ENCODE measurements around the gene CACNB4. TPM values are rescaled to one million over a fixed set of nuclear protein-coding genes. Genes with fewer than 3 reads are reported as not detected.

CACNB4 gene
- total RNA-seq, 2 experiments from 2014 or later, result 0.34 to 0.41 TPM

GRCh38 chr2:152071092-152071491 is 27.8 kb downstream of the CACNB4 start:
- ChIA-PET CTCF (interaction anchor here (0.9 kb wide), 1 partner anchor 10 kb away, joined by 3 read pairs; no protein-coding TSS in a partner anchor), POLR2A (no interaction called here)
- ATAC-seq, result no peak
- intact Hi-C loops (cut with micrococcal nuclease), result no loop called here
- peaks cover 4% of the 10 kb centered on the region for H3K27me3 Mint-ChIP-seq
- H3K9me3 Mint-ChIP-seq, result no peaks in the 10 kb centered on the region
- DNase-seq, result no peak
- no peaks in the 10 kb centered on the region for H3K36me3 Mint-ChIP-seq (ENCODE audit: low read depth)
- H3K4me1 Mint-ChIP-seq (ENCODE audit: low read depth), result no peaks in the 10 kb centered on the region
- no peak overlapping the region for H3K4me3 Mint-ChIP-seq
- no peak for TF ChIP-seq CTCF (IDR thresholded peaks at IDR 0.05)
- H3K27ac Mint-ChIP-seq, result no peak overlapping the region

- intact Hi-C loops (cut with micrococcal nuclease), result no loop called here
- no peaks in the 10 kb centered on the region for H3K4me1 Mint-ChIP-seq (ENCODE audit: low read depth)
- H3K36me3 Mint-ChIP-seq (ENCODE audit: low read depth), result no peaks in the 10 kb centered on the region
- ChIA-PET POLR2A (no interaction called here), CTCF (no interaction called here)
- peaks cover 4% of the 10 kb centered on the region for H3K27me3 Mint-ChIP-seq
- DNase-seq (no peak), ATAC-seq (no peak)
- no peaks in the 10 kb centered on the region for H3K9me3 Mint-ChIP-seq
- no peak for TF ChIP-seq CTCF (IDR thresholded peaks at IDR 0.05)
- H3K27ac Mint-ChIP-seq, result no peak overlapping the region
- no peak overlapping the region for H3K4me3 Mint-ChIP-seq
These were observed 30.6 kb downstream of the CACNB4 start for GRCh38 chr2:152068226-152068625.

DNA sequence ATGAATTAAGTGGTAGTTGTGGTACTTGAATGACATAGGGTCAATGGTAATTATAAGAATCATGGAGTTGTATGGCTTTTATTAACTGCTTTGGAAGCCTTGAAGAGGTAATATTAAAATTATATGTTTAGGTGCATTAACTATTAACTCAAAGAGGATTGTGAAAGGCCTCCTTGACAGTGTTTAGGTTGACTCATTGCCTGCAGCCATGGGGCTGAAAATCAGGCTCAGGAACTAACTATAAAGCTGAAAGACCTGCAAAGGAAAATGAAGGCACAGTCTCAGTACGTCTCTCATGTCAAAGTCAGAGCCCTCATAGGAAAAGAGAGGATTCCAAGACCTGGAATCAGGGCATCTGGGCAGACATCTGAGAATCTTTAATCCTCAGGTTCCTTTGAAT is 31.0 kb downstream of the CACNB4 start:
- Mint-ChIP-seq H3K4me3 (no peak overlapping the region), H3K27me3 (peaks cover 4% of the 10 kb centered on the region), H3K9me3 (no peaks in the 10 kb centered on the region), H3K27ac (no peak overlapping the region), H3K36me3 (ENCODE audit: low read depth) (no peaks in the 10 kb centered on the region), H3K4me1 (ENCODE audit: low read depth) (no peaks in the 10 kb centered on the region)
- DNase-seq (no peak), ATAC-seq (no peak)
- no peak for TF ChIP-seq CTCF (IDR thresholded peaks at IDR 0.05)
- ChIA-PET CTCF (no interaction called here), POLR2A (no interaction called here)
- intact Hi-C loops (cut with micrococcal nuclease), result no loop called here

DNA sequence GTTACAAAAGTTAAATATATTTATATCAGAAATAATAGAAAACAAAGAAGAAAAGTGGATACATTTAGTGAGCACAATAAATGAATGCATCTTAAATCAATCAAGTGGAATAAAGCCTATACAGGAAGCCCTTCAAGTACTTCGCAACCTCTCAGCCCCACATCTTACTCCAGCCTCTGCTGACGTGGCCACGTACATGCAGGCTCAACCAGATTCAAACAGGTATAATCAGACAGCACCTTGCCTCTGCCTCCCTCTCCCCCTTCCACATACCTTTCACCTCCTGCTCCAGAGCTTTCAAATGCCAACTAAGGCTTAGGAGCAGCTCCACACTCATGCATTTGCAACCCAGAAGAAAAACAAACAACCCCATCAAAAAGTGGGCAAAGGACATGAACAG is 32.9 kb downstream of the CACNB4 start:
- H3K27me3 Mint-ChIP-seq, result peaks cover 6% of the 10 kb centered on the region
- no peaks in the 10 kb centered on the region for H3K36me3 Mint-ChIP-seq (ENCODE audit: low read depth)
- no peaks in the 10 kb centered on the region for H3K9me3 Mint-ChIP-seq
- no peak overlapping the region for H3K27ac Mint-ChIP-seq
- intact Hi-C loops (cut with micrococcal nuclease), result no loop called here
- H3K4me1 Mint-ChIP-seq (ENCODE audit: low read depth), result no peaks in the 10 kb centered on the region
- TF ChIP-seq CTCF (IDR thresholded peaks at IDR 0.05), result no peak
- POLR2A ChIA-PET, result no interaction called here
- ATAC-seq, result no peak
- no peak for DNase-seq
- CTCF ChIA-PET, result interaction anchor here (0.5 kb wide), 1 partner anchor 29 kb away, joined by 3 read pairs; no protein-coding TSS in a partner anchor
- H3K4me3 Mint-ChIP-seq, result no peak overlapping the region

GRCh38 chr2:152064001-152064400 is 34.8 kb downstream of the CACNB4 start:
- Mint-ChIP-seq H3K27me3 (peaks cover 4% of the 10 kb centered on the region), H3K27ac (no peak overlapping the region), H3K4me3 (no peak overlapping the region), H3K36me3 (ENCODE audit: low read depth) (no peaks in the 10 kb centered on the region), H3K9me3 (no peaks in the 10 kb centered on the region), H3K4me1 (ENCODE audit: low read depth) (no peaks in the 10 kb centered on the region)
- ChIA-PET POLR2A (no interaction called here), CTCF (no interaction called here)
- ATAC-seq (no peak), DNase-seq (no peak)
- TF ChIP-seq CTCF (IDR thresholded peaks at IDR 0.05), result no peak
- intact Hi-C loops (cut with micrococcal nuclease), result no loop called here
